Activated T-helper 1 cell treated with Interleukin-2 at 50 U/mL for 16 hours (primary cell): ENCODE data around the gene SCTR.

Experiments used
- DNase-seq: peaks from one replicate; pipeline ENCODE4 v3.0.0-alpha.2; 2020; ENCODE audit warnings: low read depth

The SCTR gene

DNA sequence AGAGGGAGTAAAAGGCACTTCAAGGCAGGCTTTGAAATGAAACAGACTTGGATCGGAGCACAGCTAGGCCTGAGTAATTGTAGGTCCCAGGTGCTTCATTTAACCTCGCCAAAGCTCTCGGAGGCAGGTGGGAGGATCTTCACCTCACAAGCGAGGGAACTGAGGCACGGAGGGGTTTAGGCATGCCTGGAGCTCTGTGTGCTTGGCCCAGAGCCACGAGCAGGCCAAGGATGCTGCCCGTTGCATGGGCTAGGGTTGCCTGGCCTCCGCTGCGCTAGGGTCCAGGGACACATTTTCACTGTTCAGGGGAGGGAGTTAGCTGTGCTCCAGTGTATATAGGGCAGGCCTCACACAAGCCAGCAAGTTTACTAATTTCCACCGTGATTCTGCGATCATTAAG is 81.4 kb downstream of the SCTR start:
- no peak for DNase-seq

DNA sequence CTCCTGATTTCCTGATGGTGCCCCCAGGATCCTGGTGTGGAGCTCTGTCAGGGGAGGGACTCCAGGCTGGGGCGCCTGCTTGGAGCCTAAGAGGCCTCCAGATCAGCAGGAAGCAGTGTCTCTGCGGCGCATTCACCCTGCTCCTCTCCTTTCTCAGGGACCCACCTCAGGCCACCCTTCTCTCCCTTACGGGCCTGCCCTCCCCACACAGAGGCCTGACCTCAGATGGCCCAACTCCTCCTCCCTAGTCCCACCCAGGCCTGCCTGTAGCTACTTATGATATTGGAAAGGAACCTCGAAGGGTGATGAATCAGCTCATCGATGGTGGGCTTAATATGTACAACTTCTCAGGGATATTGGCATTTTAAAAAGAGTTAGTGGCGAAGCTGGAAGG is 82.1 kb downstream of the SCTR start:
- DNase-seq = no peak

DNA sequence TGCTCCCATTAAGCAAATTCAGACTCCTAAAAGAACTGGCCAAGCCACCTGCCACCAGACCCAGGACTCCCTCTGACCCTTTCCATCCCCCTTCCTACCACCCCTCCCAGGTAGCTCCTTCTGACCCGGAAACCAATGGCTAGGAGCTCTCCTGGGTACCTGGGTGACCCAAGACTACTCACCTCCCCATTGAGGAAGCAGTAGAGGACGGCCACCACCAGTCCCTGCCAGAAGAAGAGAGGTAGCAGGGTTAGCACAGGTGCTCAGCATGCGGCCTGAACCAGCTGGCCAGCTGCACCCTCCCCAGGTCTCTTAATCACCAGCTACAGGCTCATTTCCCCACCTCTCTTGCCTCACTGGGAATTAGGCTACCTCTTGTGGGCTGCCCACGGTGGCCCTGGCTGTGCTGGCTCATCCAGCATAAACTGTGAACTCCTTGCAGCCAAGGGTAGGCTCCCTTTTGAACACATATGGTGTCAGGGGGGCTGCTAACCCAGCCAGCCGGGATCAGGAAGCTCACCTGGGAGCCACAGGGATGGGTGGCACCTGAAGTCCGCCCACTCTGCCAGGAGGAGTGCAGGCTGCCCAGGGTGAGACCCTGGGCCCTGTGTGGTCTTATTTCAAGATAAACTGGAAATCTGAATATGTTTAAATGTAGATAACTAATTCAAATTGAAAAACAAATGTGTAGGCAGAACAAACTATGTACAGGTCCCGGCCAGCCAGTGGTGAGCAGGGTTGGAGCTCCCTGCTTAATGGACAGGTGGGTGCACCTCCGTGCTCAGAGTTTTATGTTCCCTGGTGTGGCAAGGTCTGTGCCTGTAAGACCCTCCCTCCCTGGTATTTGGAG is 82.7 kb downstream of the SCTR start:
- no peak for DNase-seq

DNA sequence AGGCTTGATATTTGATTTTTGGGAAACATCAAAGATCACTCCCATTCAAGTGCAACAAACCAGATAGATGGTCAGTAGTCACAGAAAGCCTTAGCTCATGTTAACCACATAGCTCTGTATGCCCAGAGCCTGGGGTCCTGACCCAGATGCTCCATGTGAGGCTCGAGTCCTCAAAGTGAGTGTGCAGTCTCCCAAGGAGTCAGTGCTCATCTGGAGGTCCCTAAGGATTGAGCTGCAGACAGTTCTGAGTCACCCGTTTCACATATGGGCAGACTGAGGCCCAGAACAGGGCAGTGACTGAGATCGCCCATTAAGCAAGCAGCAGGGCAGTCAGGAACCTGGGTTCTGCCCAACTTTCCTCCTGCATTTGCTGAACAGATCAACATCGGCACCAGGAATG is 83.4 kb downstream of the SCTR start:
- DNase-seq = no peak

DNA sequence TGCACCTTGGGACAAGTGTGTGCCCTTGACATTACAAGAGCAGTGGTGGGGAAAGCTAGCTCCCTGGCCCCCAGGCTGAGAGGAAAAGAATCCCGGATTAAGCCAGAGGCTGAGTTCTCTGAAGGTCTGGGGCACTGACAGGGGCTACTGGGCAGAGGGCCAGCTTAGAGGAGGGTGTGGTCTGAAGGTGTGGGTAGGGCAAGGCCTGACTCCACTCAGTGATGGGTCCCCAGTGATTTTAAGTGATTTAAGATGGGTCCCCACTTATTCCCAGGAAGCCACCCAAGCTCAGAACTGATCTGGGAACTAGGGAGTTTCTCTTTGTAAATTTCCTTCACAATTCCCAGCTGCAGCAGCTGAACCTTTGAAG is 83.8 kb downstream of the SCTR start:
- no peak for DNase-seq

DNA sequence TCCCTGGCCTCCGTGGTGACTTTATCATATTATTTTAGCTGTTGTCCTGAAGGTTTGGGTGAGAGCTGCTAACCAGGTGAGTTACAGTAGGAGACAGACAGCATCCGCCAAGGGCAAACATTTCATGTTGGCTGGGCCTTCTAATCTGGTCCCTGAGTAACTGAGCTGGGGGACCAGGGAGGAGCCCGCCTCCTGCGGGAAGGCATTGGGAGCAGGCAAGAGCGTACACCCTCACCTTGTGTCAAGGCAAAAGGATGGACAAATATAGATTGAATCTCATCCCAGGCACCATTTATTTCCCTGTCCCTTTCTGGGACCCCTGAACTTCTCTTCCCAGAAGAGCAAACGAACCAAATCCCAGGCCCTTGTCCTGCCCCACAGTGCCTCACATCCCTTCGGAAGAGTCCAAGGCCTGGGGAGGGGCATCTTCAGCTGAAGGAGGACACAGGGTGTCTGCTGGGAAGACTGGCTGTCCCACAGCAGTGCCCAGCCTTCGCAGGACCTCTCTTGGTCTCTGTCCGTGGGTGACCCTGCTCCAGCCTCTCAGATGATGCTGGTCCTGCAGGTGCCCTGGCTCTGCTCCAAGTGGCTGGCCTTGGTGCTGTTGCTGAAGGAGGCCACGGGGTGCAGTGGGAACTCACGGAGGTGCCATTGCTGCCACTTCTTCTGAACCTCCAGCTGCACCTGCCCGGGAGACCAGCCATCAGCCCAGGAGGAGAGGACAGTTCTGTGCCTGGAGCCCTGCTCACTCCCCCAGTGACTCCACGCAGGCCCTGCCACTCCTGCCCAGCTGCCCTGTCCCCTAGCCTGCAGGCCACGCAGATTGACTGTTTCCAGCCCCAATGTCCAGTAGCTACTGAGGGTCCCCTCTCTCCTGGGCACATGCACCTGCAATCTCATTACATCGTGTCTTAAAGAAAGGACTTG is 84.4 kb downstream of the SCTR start:
- DNase-seq = no peak

DNA sequence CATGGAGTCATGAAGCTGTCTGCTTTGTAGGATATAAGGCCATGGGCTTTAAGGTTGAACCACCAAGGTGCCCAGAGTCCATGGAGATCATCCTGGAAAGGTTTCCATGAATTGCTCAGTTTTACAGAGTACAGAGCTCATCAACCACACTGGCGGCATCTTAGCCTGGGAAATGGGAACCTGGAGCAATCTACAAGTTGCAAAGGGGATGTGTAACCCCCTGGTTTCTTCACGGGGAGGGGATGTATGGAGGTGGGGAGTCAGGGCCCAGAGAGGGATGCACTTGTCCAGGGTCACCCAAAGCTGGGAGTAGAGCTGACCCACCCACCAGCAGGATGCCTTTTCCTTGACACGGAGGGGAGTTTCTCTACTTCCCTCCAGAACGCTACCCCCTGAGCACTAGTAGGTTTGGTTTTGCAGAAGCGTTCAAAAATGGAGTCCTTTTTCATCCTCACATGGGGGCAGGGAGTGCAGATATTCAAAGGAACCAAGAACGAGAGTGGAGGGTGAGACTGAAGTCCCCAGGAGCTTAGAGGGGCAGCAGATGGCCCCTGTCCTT is 85.5 kb downstream of the SCTR start:
- DNase-seq = no peak

DNA sequence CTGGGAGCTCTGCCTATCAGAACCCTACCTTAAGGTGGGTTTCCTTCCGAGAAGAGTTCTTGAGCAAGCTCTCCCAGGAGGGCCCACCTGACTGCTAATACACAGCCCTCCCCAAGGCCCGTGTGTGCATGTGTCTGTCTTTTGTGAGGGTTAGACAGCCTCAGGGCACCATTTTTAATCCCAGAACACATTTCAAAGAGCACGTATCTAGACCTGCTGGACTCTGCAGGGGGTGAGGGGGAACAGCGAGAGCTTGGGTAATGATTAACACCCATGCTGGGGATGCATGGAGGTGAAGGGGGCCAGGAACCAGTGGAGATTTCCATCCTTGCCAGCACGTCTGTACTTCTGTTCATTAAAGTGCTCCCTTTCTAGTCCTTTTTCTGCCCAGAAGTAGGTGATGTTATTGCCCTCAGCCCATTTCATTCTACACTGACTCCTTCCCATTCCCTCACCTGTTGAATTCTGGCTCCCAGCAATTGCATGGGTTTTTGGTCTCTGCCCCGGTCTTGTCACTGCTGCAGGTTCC is 86.1 kb downstream of the SCTR start:
- DNase-seq = no peak

DNA sequence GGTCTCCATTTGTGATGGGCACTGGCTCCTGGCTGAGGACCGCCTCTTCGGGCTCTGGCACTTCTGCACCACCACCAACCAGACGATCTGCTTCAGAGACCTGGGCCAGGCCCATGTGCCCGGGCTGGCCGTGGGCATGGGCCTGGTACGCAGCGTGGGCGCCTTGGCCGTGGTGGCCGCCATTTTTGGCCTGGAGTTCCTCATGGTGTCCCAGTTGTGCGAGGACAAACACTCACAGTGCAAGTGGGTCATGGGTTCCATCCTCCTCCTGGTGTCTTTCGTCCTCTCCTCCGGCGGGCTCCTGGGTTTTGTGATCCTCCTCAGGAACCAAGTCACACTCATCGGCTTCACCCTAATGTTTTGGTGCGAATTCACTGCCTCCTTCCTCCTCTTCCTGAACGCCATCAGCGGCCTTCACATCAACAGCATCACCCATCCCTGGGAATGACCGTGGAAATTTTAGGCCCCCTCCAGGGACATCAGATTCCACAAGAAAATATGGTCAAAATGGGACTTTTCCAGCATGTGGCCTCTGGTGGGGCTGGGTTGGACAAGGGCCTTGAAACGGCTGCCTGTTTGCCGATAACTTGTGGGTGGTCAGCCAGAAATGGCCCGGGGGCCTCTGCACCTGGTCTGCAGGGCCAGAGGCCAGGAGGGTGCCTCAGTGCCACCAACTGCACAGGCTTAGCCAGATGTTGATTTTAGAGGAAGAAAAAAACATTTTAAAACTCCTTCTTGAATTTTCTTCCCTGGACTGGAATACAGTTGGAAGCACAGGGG is 87.1 kb downstream of the SCTR start:
- no peak for DNase-seq

DNA sequence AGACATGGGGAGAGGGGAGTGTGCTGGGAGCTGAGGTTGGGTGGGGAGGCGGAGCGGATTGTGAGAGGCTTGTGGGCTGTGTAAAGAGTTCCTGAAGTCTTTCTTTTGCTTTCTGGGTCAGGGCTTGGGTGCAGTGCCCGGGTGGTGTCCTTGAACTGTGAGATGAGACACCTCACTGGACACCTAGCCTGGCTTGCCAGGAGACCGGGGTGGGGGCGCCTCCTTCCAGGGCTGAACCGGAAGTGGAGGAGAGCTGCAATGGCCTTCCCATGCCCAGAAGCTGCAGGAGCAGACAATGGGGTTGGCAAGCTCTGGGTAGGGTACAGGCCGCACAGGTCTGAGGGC is 88.4 kb downstream of the SCTR start:
- no peak for DNase-seq

DNA sequence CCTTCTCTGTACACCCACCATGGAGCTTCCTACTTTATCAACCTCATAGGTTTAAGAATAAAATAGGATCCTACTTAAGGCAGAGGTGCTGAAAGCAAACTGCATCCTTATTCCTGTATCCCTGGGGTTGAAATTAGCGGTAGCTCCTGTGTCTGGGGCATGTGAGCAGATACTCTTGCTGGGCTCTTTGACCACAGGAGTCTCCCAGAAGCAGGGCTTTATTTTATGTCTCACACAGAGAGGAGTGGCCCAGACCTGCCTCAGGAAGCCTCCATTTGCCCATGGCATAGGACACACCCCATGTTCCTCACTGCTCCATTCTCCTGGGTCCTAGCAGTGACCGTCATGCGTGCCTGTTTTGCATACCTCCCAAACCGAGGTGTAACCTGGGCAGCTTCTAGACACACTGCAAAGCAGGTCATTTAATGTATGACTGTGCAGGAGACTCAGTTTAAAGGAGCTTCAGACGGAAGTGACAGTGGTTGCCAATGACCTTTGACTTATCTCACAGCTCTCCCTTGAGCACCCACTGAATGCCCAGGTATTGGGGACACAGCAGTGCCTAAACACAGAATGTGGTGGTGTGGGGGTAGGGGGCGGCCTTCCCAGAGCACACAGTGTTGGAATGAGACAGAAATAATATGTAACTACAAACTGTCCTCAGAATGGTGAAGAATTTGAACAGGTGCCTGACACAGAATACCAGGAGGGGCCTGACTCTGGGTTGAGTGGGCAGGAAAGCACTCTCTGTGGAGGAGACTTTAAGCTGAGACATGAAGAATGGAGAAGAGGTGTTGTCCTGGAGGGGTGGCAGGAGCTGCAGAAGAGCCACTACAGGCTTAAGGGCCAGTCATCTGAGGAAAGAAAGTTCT is 89.0 kb downstream of the SCTR start:
- no peak for DNase-seq

DNA sequence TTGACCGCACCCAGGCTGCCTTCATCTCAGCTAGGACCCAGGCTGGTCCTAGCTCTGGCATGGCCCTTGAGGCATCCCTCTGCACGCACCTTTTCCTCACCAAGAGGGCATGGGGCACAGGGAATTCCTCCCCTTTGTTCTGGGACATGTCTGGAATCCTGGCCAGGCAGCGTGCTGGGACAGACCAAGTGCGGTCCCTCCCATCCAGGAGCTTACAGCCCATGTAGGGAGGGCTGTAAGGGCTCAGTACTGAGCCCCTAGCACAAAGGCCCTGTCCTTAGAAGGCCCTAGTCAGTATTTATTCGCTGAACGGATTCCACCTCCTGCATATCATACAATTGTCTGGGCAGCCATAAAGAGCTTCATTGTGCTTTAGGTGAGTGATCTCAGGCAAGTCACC is 89.6 kb downstream of the SCTR start:
- DNase-seq = no peak

DNA sequence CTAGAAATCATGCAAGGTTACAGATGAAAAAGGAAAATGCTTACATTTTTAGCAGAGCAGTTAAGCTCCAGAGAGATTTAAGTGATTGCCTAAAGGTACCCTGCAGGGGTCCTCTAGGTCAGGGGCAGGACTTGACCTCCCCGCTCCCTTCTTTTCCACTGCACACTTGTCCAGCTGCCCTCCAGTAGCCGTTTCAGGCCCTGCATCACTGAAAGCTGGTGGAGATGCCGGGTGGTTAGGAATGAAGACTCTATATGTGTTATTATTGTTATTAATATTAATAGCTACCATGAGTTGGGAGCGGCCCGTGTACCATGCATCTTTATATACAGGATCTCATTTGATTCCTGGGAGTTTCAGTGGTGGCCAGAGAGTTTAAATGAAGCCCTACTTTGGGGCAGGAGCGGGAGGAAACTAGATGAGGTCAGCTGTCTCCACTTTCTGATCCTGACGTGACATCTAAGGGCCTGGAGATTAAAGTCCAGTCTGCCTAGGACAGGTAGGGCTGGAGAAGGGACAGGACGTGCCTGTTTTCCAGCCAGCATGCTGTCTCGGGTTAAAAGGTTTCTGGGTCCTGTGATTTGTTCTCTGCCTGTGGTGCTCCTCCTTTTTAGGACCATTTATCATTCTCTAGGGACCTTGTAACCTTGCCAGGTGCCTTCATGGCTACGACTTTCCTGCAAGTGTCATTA is 90.5 kb downstream of the SCTR start:
- DNase-seq = no peak

DNA sequence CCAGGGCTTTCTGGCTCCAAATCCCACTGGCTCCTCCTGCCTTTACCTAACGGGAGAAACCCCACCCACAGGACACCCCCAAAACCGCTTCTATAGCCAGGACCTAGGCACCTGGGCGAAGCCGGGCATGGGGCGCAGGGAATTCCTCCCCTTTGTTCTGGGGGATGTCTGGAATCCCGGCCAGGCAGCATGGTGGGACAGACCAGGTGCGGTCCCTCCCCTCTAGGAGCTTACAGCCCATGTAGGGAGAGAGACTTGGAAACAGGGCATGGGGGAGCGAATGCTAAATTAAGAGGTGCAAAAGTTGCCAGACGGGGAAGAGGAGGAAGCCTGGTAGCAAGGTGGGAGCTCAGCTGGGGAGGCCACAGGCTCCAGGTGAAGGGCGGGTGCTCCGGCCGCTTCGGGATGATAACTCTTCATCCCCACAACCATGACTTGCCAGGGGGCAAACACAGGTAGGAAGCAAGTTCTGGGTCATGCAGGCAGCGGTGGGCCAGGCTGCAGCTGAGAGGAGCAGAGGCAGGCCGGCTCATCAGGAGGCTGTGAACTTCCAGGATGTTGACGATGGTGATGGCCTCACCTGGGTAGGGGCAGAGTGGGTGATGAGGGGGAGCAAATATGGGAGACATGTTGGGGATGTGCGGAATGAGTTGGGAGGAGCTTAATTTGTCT is 91.3 kb downstream of the SCTR start:
- no peak for DNase-seq

DNA sequence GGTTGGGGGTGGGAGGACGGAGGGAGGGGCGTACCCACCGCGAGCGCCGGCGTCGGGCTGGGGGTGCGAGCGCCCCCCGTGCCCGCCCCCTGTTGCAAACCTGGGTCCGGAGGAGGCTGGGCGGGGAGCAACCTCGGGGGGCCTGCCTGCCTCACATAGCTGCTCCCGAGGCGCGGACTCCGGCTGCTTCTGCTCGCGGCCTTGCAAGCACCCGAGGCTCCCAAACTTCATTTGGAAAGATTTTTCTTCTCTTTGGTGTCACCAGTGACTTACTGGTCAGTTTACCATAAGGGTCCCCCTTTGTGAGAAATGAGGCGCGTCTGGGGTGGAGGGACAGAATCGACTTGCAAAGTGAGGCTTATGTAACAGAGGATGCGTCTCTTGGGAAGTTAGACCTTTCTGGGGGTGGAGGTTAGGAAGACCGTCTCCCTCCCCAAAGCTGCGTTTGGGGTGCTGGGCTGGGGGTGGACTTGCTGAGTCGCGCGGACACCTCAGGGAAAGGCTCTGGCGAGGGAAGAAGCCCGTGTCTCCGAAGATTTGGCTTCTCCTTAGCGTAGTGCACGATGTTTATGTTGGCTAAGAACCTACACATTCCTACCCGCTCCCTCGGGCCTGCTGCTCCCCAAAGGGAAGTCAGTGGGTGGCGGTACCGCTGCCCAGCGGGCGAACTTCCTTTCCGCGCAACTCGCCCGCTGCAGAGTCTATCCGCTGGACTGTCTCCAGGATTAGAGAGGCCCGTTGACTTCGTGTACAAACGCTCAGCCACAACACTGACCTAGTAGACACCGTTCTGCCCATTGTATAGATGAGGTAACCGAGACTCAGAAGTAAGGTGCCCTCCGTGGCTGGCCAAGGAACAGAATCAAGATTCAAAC is 92.1 kb downstream of the SCTR start:
- DNase-seq = no peak

DNA sequence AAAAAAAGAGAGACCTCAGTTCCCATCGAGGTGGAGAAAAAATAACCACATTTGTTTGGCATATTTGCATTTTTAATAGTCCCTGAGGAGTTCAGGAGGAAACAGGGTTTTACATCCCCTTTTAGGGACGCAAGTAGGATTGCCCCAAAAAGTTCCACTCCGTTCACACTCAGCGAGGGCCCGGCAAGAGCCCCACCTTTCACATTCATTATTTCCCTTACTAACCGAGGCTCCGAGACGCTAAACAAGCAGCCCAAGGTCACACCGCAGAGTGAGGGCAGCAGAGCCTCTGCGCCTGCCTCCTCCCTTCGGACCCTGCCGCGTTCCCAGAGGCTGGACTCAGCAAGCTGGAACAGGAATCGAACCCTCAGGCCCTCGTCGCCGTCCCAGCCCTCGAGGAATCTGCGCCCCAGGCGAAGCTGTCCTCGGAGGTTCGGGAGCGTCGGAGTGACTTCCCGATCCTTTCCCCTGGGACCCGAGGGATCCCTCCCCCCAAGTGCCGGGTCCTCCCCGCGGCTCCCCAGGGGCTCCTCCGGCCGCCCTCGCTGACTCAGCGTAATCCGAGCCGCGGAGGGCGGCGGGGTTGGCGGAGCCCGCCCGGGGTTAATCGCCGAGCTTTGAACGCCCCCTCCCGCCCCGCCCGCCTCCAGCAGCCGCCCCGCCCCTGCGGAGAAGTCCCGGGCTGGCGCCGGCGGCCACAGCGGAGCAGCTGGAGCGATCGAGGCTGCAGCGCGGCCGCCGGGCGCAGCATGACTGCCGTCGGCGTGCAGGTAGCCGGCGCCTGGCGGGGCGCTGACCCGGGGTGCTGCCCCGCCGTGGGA is 92.9 kb downstream of the SCTR start, which contains the start of gene TMEM37:
Gene TMEM37, plus strand, starts transcription at position 700 of the 821 bp plus-strand sequence. Its CDS starts 50 bp downstream, at position 750.
- DNase-seq = no peak

DNA sequence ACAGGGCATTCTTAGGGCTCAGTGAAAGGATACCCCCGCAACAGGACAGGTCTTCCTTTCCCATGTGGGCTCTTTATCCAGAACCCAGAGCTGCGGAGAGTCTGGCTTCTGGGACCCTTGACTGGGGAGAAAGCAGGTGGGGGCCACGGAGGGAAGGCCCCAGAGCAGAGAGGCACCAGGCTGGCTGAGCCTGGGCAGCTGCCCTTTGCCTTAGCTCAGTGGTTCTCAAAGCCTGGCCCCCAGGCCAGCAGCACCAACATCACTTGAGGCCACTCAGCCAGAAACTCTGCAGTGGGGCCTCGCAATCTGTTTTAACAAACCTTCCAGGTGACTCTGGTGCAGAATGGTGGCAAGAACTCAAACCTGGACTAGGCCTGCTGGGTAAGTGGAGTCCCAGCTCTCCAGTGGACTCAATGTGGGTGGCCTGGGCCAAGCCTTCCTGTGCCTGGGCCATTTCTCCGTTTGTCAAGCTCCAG is 94.2 kb downstream of the SCTR start:
- DNase-seq = no peak
